ENCODE data around the gene AMPD3. TPM values are rescaled to one million over a fixed set of nuclear protein-coding genes. Genes with fewer than 3 reads are reported as not detected.

The AMPD3 gene
- total RNA-seq, 2 experiments from 2014 or later = 31.1 to 34.2 TPM

GRCh38 chr11:10481560-10482349, 26.7 kb downstream of the AMPD3 start:
- Mint-ChIP-seq H3K9me3 (no peaks in the 10 kb centered on the region), H3K27me3 (no peaks in the 10 kb centered on the region), H3K4me3 (no peak overlapping the region), H3K36me3 (ENCODE audit: low read depth) (peaks cover 10% of the 10 kb centered on the region), H3K4me1 (ENCODE audit: low read depth) (peaks cover 6% of the 10 kb centered on the region), H3K27ac (no peak overlapping the region)
- ChIA-PET CTCF (no interaction called here), POLR2A (interaction anchor here (1.3 kb wide), 1 partner anchor 22 kb away, joined by 4 read pairs; no protein-coding TSS in a partner anchor)
- intact Hi-C loops (cut with micrococcal nuclease) = no loop called here
- DNase-seq (no peak), ATAC-seq (no peak)
- TF ChIP-seq CTCF (IDR thresholded peaks at IDR 0.05) = no peak

- H3K4me1 Mint-ChIP-seq (ENCODE audit: low read depth) = peaks cover 7% of the 10 kb centered on the region
- H3K36me3 Mint-ChIP-seq (ENCODE audit: low read depth) = peaks cover 8% of the 10 kb centered on the region
- H3K27me3 Mint-ChIP-seq = no peaks in the 10 kb centered on the region
- no peak overlapping the region for H3K27ac Mint-ChIP-seq
- no peaks in the 10 kb centered on the region for H3K9me3 Mint-ChIP-seq
- CTCF ChIA-PET = no interaction called here
- POLR2A ChIA-PET = interaction anchor here (1.3 kb wide), 2 partner anchors 24 to 28 kb away, joined by 3 to 4 read pairs; partner anchors contain the start of gene AMPD3
- DNase-seq (no peak), ATAC-seq (no peak)
- intact Hi-C loops (cut with micrococcal nuclease) = no loop called here
- H3K4me3 Mint-ChIP-seq = no peak overlapping the region
- TF ChIP-seq CTCF (IDR thresholded peaks at IDR 0.05) = no peak
These were observed 28.1 kb downstream of the AMPD3 start for GRCh38 chr11:10483174-10483573.

GRCh38 chr11:10483584-10483983, 28.5 kb downstream of the AMPD3 start:
- H3K4me1 Mint-ChIP-seq (ENCODE audit: low read depth) = peaks cover 8% of the 10 kb centered on the region
- peaks cover 6% of the 10 kb centered on the region for H3K36me3 Mint-ChIP-seq (ENCODE audit: low read depth)
- CTCF ChIA-PET = no interaction called here
- intact Hi-C loops (cut with micrococcal nuclease) = no loop called here
- no peak for DNase-seq
- ATAC-seq = no peak
- H3K4me3 Mint-ChIP-seq = no peak overlapping the region
- no peaks in the 10 kb centered on the region for H3K27me3 Mint-ChIP-seq
- H3K9me3 Mint-ChIP-seq = no peaks in the 10 kb centered on the region
- no peak overlapping the region for H3K27ac Mint-ChIP-seq
- no peak for TF ChIP-seq CTCF (IDR thresholded peaks at IDR 0.05)
- POLR2A ChIA-PET = interaction anchor here (1.3 kb wide), 1 partner anchor 29 kb away, joined by 3 read pairs; the partner anchor contains the start of gene AMPD3

- peaks cover 18% of the 10 kb centered on the region for H3K4me1 Mint-ChIP-seq (ENCODE audit: low read depth)
- POLR2A ChIA-PET = interaction anchor here (1.0 kb wide), 1 partner anchor 29 kb away, joined by 3 read pairs; no protein-coding TSS in a partner anchor
- H3K9me3 Mint-ChIP-seq = no peaks in the 10 kb centered on the region
- no peak for TF ChIP-seq CTCF (IDR thresholded peaks at IDR 0.05)
- H3K4me3 Mint-ChIP-seq = no peak overlapping the region
- intact Hi-C loops (cut with micrococcal nuclease) = no loop called here
- CTCF ChIA-PET = no interaction called here
- DNase-seq = no peak
- H3K27me3 Mint-ChIP-seq = no peaks in the 10 kb centered on the region
- ATAC-seq = no peak
- no peak overlapping the region for H3K27ac Mint-ChIP-seq
- peaks cover 6% of the 10 kb centered on the region for H3K36me3 Mint-ChIP-seq (ENCODE audit: low read depth)
These were observed 29.6 kb downstream of the AMPD3 start for GRCh38 chr11:10484461-10485180.

GRCh38 chr11:10485646-10486045, 30.6 kb downstream of the AMPD3 start:
- no peaks in the 10 kb centered on the region for H3K9me3 Mint-ChIP-seq
- peaks cover 11% of the 10 kb centered on the region for H3K36me3 Mint-ChIP-seq (ENCODE audit: low read depth)
- ATAC-seq (no peak), DNase-seq (no peak)
- no peaks in the 10 kb centered on the region for H3K27me3 Mint-ChIP-seq
- ChIA-PET POLR2A (interaction anchor here (0.7 to 1.0 kb wide), 2 partner anchors 30 to 175 kb away, joined by 3 read pairs; no protein-coding TSS in a partner anchor), CTCF (no interaction called here)
- TF ChIP-seq CTCF (IDR thresholded peaks at IDR 0.05) = no peak
- intact Hi-C loops (cut with micrococcal nuclease) = no loop called here
- H3K4me1 Mint-ChIP-seq (ENCODE audit: low read depth) = peaks cover 24% of the 10 kb centered on the region
- H3K4me3 Mint-ChIP-seq = no peak overlapping the region
- no peak overlapping the region for H3K27ac Mint-ChIP-seq
